HCT116 (cell line): ENCODE results near the gene GABARAP.

Experiments used
- ATF3 ChIP-seq: IDR thresholded peaks from 2 replicates; pipeline ENCODE4 v1.6.1; 2012
- CBX3 ChIP-seq: IDR thresholded peaks from 2 replicates; pipeline ENCODE4 v1.6.1; 2012; ENCODE audit warnings: low read depth
- CEBPB ChIP-seq: IDR thresholded peaks from 2 replicates; pipeline ENCODE4 v1.6.1; 2012; ENCODE audit warnings: low read depth
- CTCF ChIP-seq, 3 experiments: fragments of 200-600 bp in 1 of 3; sonication (generic) in 1 of 3; IDR thresholded peaks in 2 of 3; conservative IDR thresholded peaks in 1 of 3; 2 replicates each; pipeline ENCODE4 v1.5.1; 2012 to 2017; ENCODE audit warnings: low read depth in 2 of 3, low read length in 2 of 3, antibody characterized with exemption in 1 of 3, borderline replicate concordance in 1 of 3, control low read depth in 1 of 3, mild to moderate bottlenecking in 1 of 3, mixed read lengths in 1 of 3, mixed run types in 1 of 3, moderate library complexity in 1 of 3; ENCODE audit not compliant: insufficient read depth in 1 of 3
- EGR1 ChIP-seq: IDR thresholded peaks from 2 replicates; pipeline ENCODE4 v1.6.1; 2012; ENCODE audit warnings: low read depth
- EZH2 ChIP-seq: fragments of 200-600 bp; sonication (generic); IDR thresholded peaks from 2 replicates; pipeline ENCODE4 v1.6.1; 2017; ENCODE audit warnings: antibody characterized with exemption, mixed run types
- EZH2phosphoT487 ChIP-seq: fragments of 200-600 bp; IDR thresholded peaks from 2 replicates; pipeline ENCODE4 v1.6.1; 2018; ENCODE audit warnings: antibody characterized with exemption, borderline replicate concordance
- JUND ChIP-seq: IDR thresholded peaks from 2 replicates; pipeline ENCODE4 v1.6.1; 2012
- POLR2A ChIP-seq: IDR thresholded peaks from 2 replicates; pipeline ENCODE4 v1.7.0; 2011; ENCODE audit warnings: borderline replicate concordance; ENCODE audit not compliant: insufficient read depth, insufficient read length; ENCODE audit errors: extremely low read depth
- POLR2AphosphoS5 ChIP-seq: IDR thresholded peaks from 2 replicates; pipeline ENCODE4 v1.6.1; 2011; ENCODE audit warnings: mild to moderate bottlenecking, low read depth, low read length, moderate library complexity
- SP1 ChIP-seq: IDR thresholded peaks from 2 replicates; pipeline ENCODE4 v1.6.1; 2012; ENCODE audit warnings: low read depth
- TCF7L2 ChIP-seq: IDR thresholded peaks from 2 replicates; pipeline ENCODE4 v1.7.0; 2011; ENCODE audit warnings: borderline replicate concordance, inconsistent platforms; ENCODE audit not compliant: insufficient read depth, insufficient read length; ENCODE audit errors: extremely low read depth
- YY1 ChIP-seq: IDR thresholded peaks from 2 replicates; pipeline ENCODE4 v1.6.1; 2011; ENCODE audit warnings: low read length, low read depth, moderate library complexity, mild to moderate bottlenecking; ENCODE audit not compliant: insufficient replicate concordance; ENCODE audit errors: extremely low read depth

DNA sequence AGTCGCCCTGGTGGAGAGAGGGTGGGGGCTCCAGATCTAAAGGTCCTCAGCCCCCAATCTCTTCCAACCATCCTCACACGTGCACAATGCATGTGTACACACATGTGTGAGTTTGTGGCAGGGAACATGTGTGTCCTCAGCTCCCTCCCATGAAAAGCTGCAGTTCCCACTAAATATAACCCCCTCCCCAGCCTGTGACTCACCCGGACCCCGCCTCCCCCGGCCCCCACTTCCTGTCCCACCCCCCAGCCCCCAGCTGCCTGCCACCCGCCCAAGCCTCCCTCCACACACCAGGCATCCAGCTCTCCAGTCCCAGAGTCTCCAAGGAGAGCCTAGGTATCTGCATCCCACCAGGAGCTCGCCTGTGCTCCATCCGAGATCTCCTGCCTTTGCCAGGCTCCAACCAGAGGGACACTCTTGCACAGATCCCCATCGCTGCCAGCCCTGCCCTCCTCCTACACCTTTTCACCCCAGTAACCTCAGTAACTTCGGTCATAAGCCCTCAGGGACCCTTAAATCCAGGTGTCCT lies 26.5 kb downstream of the GABARAP start:
- TF ChIP-seq POLR2A = no peak
- TF ChIP-seq CTCF (IDR thresholded peaks at IDR 0.05 in 2 of 3, conservative IDR thresholded peaks at IDR 0.05 in 1 of 3; ENCODE audit: borderline replicate concordance in 1 of 3, insufficient read depth in 1 of 3, low read depth in 2 of 3, low read length in 2 of 3) = no peak
- TF ChIP-seq SP1 = no peak
- TF ChIP-seq EZH2 = no peak
- TF ChIP-seq CBX3 = no peak
- TF ChIP-seq EZH2phosphoT487 = no peak
- no peak for TF ChIP-seq YY1
- TF ChIP-seq ATF3 = no peak
- TF ChIP-seq CEBPB = no peak
- TF ChIP-seq EGR1 = no peak
- TF ChIP-seq JUND = no peak
- no peak for TF ChIP-seq POLR2AphosphoS5
- no peak for TF ChIP-seq TCF7L2
